PC-9 (cell line): ENCODE results near the gene PPP1R15B. TPM values are rescaled to one million over a fixed set of nuclear protein-coding genes. Genes with fewer than 3 reads are reported as not detected.

Source experiments
- Bru-seq: library from RNA; stranded (reverse); fragments of 400-500 nt; gene quantifications from one replicate; lab custom pipeline; 2021; lab: Mats Ljungman, UMichigan
- BruChase-seq, 2 experiments: library from RNA; stranded (reverse); fragments of 400-500 nt; gene quantifications; one replicate each; lab custom pipeline; 2021; lab: Mats Ljungman, UMichigan
- BruUV-seq: library from RNA; stranded (reverse); fragments of 400-500 nt; replicated peaks from 2 replicates; lab custom pipeline; 2021; lab: Mats Ljungman, UMichigan
- CTCF ChIA-PET: fragments of 300-600 bp; sonication (Branson Sonifier 250); formaldehyde crosslinking; loops from one replicate; lab custom pipeline; 2022; ENCODE audit warnings: antibody characterized with exemption; lab: Charles Lee
- POLR2A ChIA-PET: fragments of 300-600 bp; sonication (Branson Sonifier 250); formaldehyde crosslinking; loops from one replicate; lab custom pipeline; 2022; ENCODE audit warnings: antibody characterized with exemption; ENCODE audit not compliant: unreplicated experiment; lab: Charles Lee
- DNase-seq, 2 experiments: peaks; one replicate each; pipeline versions ENCODE4 v3.0.0 to v3.0.0-alpha.2; 2015 to 2022; ENCODE audit warnings: mixed read lengths in 1 of 2
- H2AFZ ChIP-seq: fragments of 200-600 bp; sonication (generic); 2 replicates; pipeline ENCODE4 v1.8.1; 2017; ENCODE audit warnings: antibody characterized with exemption
- H3F3A ChIP-seq: fragments of 200-600 bp; sonication (generic); 2 replicates; pipeline ENCODE4 v1.8.1; 2017; ENCODE audit warnings: antibody characterized with exemption, mild to moderate bottlenecking, low read depth; ENCODE audit not compliant: insufficient read depth
- H3K27ac ChIP-seq: fragments of 200-600 bp; sonication (generic); 2 replicates; pipeline ENCODE4 v1.6.1; 2016; ENCODE audit warnings: mixed run types
- H3K27me3 ChIP-seq: fragments of 200-600 bp; sonication (generic); 2 replicates; pipeline ENCODE4 v1.6.1; 2016; ENCODE audit warnings: low read depth, mixed run types; ENCODE audit not compliant: insufficient read depth
- H3K36me3 ChIP-seq: fragments of 200-600 bp; sonication (generic); 2 replicates; pipeline ENCODE4 v1.6.1; 2016; ENCODE audit warnings: low read depth, mixed run types
- H3K4me1 ChIP-seq: fragments of 200-600 bp; sonication (generic); replicated peaks from 2 replicates; pipeline ENCODE4 v1.6.1; 2016; ENCODE audit warnings: mixed run types; ENCODE audit not compliant: insufficient read depth
- H3K4me2 ChIP-seq: fragments of 200-600 bp; sonication (generic); 2 replicates; pipeline ENCODE4 v1.6.1; 2017; ENCODE audit warnings: mixed run types
- H3K4me3 ChIP-seq: fragments of 200-600 bp; sonication (generic); 2 replicates; pipeline ENCODE4 v1.6.1; 2016; ENCODE audit warnings: mixed run types
- H3K79me2 ChIP-seq: fragments of 200-600 bp; sonication (generic); 2 replicates; pipeline ENCODE4 v1.6.1; 2017; ENCODE audit warnings: low read depth, mixed run types
- H3K9me2 ChIP-seq: fragments of 200-600 bp; sonication (generic); 2 replicates; pipeline ENCODE4 v1.8.1; 2017; ENCODE audit warnings: mild to moderate bottlenecking; ENCODE audit not compliant: insufficient read depth
- H3K9me3 ChIP-seq: fragments of 200-600 bp; sonication (generic); 2 replicates; pipeline ENCODE4 v1.8.1; 2016; ENCODE audit warnings: low read depth; ENCODE audit not compliant: insufficient read depth
- H4K20me1 ChIP-seq: fragments of 200-600 bp; sonication (generic); 2 replicates; pipeline ENCODE4 v1.8.1; 2017; ENCODE audit not compliant: insufficient read depth
- CTCF ChIP-seq: fragments of 200-600 bp; sonication (generic); conservative IDR thresholded peaks from 2 replicates; pipeline ENCODE4 v1.6.1; 2017; ENCODE audit warnings: mixed run types, antibody characterized with exemption, mild to moderate bottlenecking, moderate library complexity
- EZH2 ChIP-seq: fragments of 200-600 bp; sonication (generic); IDR thresholded peaks from 2 replicates; pipeline ENCODE4 v1.8.0; 2017; ENCODE audit warnings: antibody characterized with exemption, low read depth
- intact Hi-C: fragments of 100-400 bp; cut with micrococcal nuclease; formaldehyde crosslinking; loops from one replicate; pipeline ENCODE4 v1.10.0; 2022; ENCODE audit not compliant: unreplicated experiment
- long read RNA-seq: library from polyadenylated mRNA; stranded (forward); transcript quantifications from one replicate; pipeline ENCODE4 v2.0.0, GENCODE V29; 2022
- total RNA-seq: library from RNA; stranded (reverse); gene quantifications from 2 replicates; pipeline ENCODE4 v1.2.3, GENCODE V29; 2021

PPP1R15B gene
- 37.3 and 40.9 TPM in 2 replicates for total RNA-seq
- Bru-seq, nascent RNA = percentile 99 among the genes with signal in this experiment
- percentile 100 among the genes with signal in this experiment for BruChase-seq, experiment 1, labeled RNA remaining after a 2-hour chase
- BruChase-seq, experiment 2, labeled RNA remaining after a 6-hour chase = percentile 98 among the genes with signal in this experiment
- long read RNA-seq, full-length matches to known transcripts = 19 of 22 reads
- long read RNA-seq, partial matches to known transcripts = 0 of 22 reads
- long read RNA-seq, other reads (novel, unspliced or antisense) = 3 of 22 reads

- intact Hi-C loops = loop anchor here (1.0 to 2.0 kb wide), 2 partner anchors 8 to 83 kb away; partner anchors contain the start of gene PIK3C2B
- no peak for TF ChIP-seq EZH2
- peak; percentile 97 for DNase-seq
- peak within 1 kb of the TSS; percentile 94 for H3K4me2 ChIP-seq
- no TSS peak for BruUV-seq
- peaks cover 63% of the 10 kb centered on the region for H3K79me2 ChIP-seq
- H3K9me2 ChIP-seq = no peaks in the 10 kb centered on the region
- H3K27ac ChIP-seq = peak within 1 kb of the TSS; percentile 89
- no peaks in the 10 kb centered on the region for H3K27me3 ChIP-seq
- peak within 1 kb of the TSS; percentile 94 for H3K4me3 ChIP-seq
- ChIA-PET POLR2A (no interaction called here), CTCF (no interaction called here)
- peaks cover 51% of the 10 kb centered on the region; the same call in 1 of the 2 replicates for H3F3A ChIP-seq
- peak within 1 kb of the TSS; percentile 74; the same call in 1 of the 2 replicates for H2AFZ ChIP-seq
- H3K4me1 ChIP-seq = peaks cover 28% of the 10 kb centered on the region
- peaks cover 39% of the 10 kb centered on the region for H3K36me3 ChIP-seq
- no peaks in the 10 kb centered on the region for H3K9me3 ChIP-seq
- peaks cover 44% of the 10 kb centered on the region for H4K20me1 ChIP-seq
Measured at GRCh38 chr1:204411451-204412204, at the start of gene PPP1R15B. Gene PPP1R15B, minus strand, starts transcription at chr1:204411817. Its CDS starts 406 bp downstream, at chr1:204411411.

GRCh38 chr1:204460346-204460745 lies 48.7 kb upstream of the PPP1R15B start:
- H4K20me1 ChIP-seq = no peaks in the 10 kb centered on the region; the same call in 1 of the 2 replicates
- H3K9me3 ChIP-seq = no peaks in the 10 kb centered on the region
- ChIA-PET POLR2A (no interaction called here), CTCF (no interaction called here)
- DNase-seq = peak in 1 of 2 experiments; percentile 31
- H3K9me2 ChIP-seq = no peaks in the 10 kb centered on the region
- intact Hi-C loops = no loop called here
- no peak overlapping the region for H3K4me3 ChIP-seq
- no peaks in the 10 kb centered on the region for H3K27me3 ChIP-seq
- no TSS peak for BruUV-seq
- H3K79me2 ChIP-seq = 0 out of 2 replicates have a peak, but pooled peaks cover 3% of the 10 kb centered on the region
- no peaks in the 10 kb centered on the region for H3F3A ChIP-seq
- H3K4me2 ChIP-seq = no peak overlapping the region
- no peak overlapping the region for H3K27ac ChIP-seq
- H3K36me3 ChIP-seq = peaks cover 17% of the 10 kb centered on the region
- no peaks in the 10 kb centered on the region for H3K4me1 ChIP-seq
- no peak overlapping the region for H2AFZ ChIP-seq
- TF ChIP-seq EZH2 (no peak), CTCF (no peak)

- Histone ChIP-seq H3K9me3 (no peaks in the 10 kb centered on the region), H3K4me1 (no peaks in the 10 kb centered on the region), H3K27me3 (no peaks in the 10 kb centered on the region), H3K4me2 (no peak overlapping the region), H3K27ac (no peak overlapping the region), H3K9me2 (no peaks in the 10 kb centered on the region), H4K20me1 (no peaks in the 10 kb centered on the region), H2AFZ (no peak overlapping the region), H3F3A (no peaks in the 10 kb centered on the region), H3K36me3 (peaks cover 15% of the 10 kb centered on the region), H3K4me3 (no peak overlapping the region), H3K79me2 (no peaks in the 10 kb centered on the region)
- POLR2A ChIA-PET = interaction anchor here (0.6 kb wide), 1 partner anchor 20 kb away, joined by 3 read pairs; no protein-coding TSS in a partner anchor
- CTCF ChIA-PET = no interaction called here
- no peak for DNase-seq
- no TSS peak for BruUV-seq
- no peak for TF ChIP-seq CTCF
- TF ChIP-seq EZH2 = no peak
- intact Hi-C loops = no loop called here
Measured at GRCh38 chr1:204459706-204460105, 48.1 kb upstream of the PPP1R15B start.
